K562 (cell line): ENCODE measurements around the gene CPLX3. TPM values are rescaled to one million over a fixed set of nuclear protein-coding genes. Genes with fewer than 3 reads are reported as not detected.

ENCODE experiments used
- ARID4B ChIP-seq: sonication (generic); formaldehyde crosslinking; IDR thresholded peaks from 2 replicates; pipeline ENCODE4 v1.8.0; 2022; ENCODE audit warnings: mild to moderate bottlenecking, missing genetic modification reagents
- ATF3 ChIP-seq, 2 experiments: fragments of 450-650 bp in 1 of 2; sonication (generic) in 1 of 2; formaldehyde crosslinking in 1 of 2; IDR thresholded peaks in 1 of 2; conservative IDR thresholded peaks in 1 of 2; 2 replicates each; pipeline versions ENCODE4 v1.6.1 to v1.8.1; 2016 to 2023; ENCODE audit warnings: mild to moderate bottlenecking in 2 of 2, moderate library complexity in 2 of 2, inconsistent platforms in 1 of 2, missing genetic modification reagents in 1 of 2
- BCOR ChIP-seq: fragments of 450-650 bp; IDR thresholded peaks from 2 replicates; pipeline ENCODE4 v1.6.1; 2016
- EHMT2 ChIP-seq: fragments of 450-650 bp; IDR thresholded peaks from 2 replicates; pipeline ENCODE4 v1.6.1; 2018; ENCODE audit warnings: antibody characterized with exemption
- GABPB1 ChIP-seq: sonication (generic); formaldehyde crosslinking; IDR thresholded peaks from 2 replicates; pipeline ENCODE4 v1.8.0; 2022; ENCODE audit warnings: mild to moderate bottlenecking, missing genetic modification reagents
- GATA2 ChIP-seq: sonication (generic); formaldehyde crosslinking; IDR thresholded peaks from 2 replicates; pipeline ENCODE4 v1.4.0; 2020; ENCODE audit warnings: mild to moderate bottlenecking, missing genetic modification reagents
- KLF1 ChIP-seq: fragments of 450-650 bp; IDR thresholded peaks from 2 replicates; pipeline ENCODE4 v1.6.1; 2016; ENCODE audit warnings: missing genetic modification characterization, missing compliant biosample characterization
- MAX ChIP-seq: sonication (generic); formaldehyde crosslinking; IDR thresholded peaks from 2 replicates; pipeline ENCODE4 v1.9.0; 2022; ENCODE audit warnings: mild to moderate bottlenecking, missing genetic modification reagents
- MCM3 ChIP-seq: fragments of 450-650 bp; IDR thresholded peaks from 2 replicates; pipeline ENCODE4 v1.6.1; 2016
- MCM5 ChIP-seq: fragments of 450-650 bp; IDR thresholded peaks from 2 replicates; pipeline ENCODE4 v1.6.1; 2016; ENCODE audit warnings: low read depth
- MXD1 ChIP-seq: fragments of 250-450 bp; sonication (Bioruptor Pico); IDR thresholded peaks from 2 replicates; pipeline ENCODE4 v1.8.0; 2021; ENCODE audit warnings: borderline replicate concordance, mild to moderate bottlenecking, moderate library complexity; ENCODE audit not compliant: poor library complexity, severe bottlenecking
- NELFE ChIP-seq: IDR thresholded peaks from 2 replicates; pipeline ENCODE4 v1.6.1; 2011; ENCODE audit warnings: mild to moderate bottlenecking; ENCODE audit not compliant: insufficient read depth, insufficient read length
- NR2C2 ChIP-seq, 2 experiments: fragments of 200-800 bp in 1 of 2; sonication (Bioruptor generic) in 1 of 2; sonication (generic) in 1 of 2; formaldehyde crosslinking in 1 of 2; IDR thresholded peaks; 2 replicates each; pipeline versions ENCODE4 v1.6.1 to v1.8.0; 2016 to 2022; ENCODE audit warnings: mild to moderate bottlenecking in 1 of 2, missing compliant biosample characterization in 1 of 2, missing genetic modification characterization in 1 of 2, missing genetic modification reagents in 1 of 2
- SETDB1 ChIP-seq: IDR thresholded peaks from one replicate; pipeline ENCODE4 v1.6.1; 2012; ENCODE audit warnings: low read length, control low read depth, inconsistent platforms
- ZBTB49 ChIP-seq: sonication (generic); formaldehyde crosslinking; IDR thresholded peaks from 2 replicates; pipeline ENCODE4 v1.8.0; 2022; ENCODE audit warnings: missing genetic modification reagents, mild to moderate bottlenecking, borderline replicate concordance
- polyA plus RNA-seq, 8 experiments: library from polyadenylated mRNA; depleted of rRNA in 4 of 8; stranded (reverse) in 5 of 8; unstranded in 3 of 8; fragments of >200 nt; fragmentation: Nextera tagmentation in 2 of 8; fragmentation: Illumina TruSeq in 1 of 8; extraction: Ambion mirVana in 2 of 8; extraction: Trizol in 1 of 8; gene quantifications; 2 replicates each; pipeline versions ENCODE4 v1.2.1 to v1.2.3, GENCODE V29; 2011 to 2014; ENCODE audit warnings: inconsistent platforms in 1 of 8, missing spikeins in 1 of 8
- total RNA-seq, 7 experiments: library from RNA; depleted of rRNA in 6 of 7; stranded (reverse); fragments of >200 nt in 6 of 7; fragmentation: Illumina TruSeq in 2 of 7; extraction: Trizol in 2 of 7; gene quantifications; 2 replicates each; pipeline versions ENCODE4 v1.2.1 to v1.2.3, GENCODE V29; 2011 to 2021; ENCODE audit warnings: low replicate concordance in 1 of 7

Gene CPLX3
- total and polyA plus RNA-seq, 9 of the 15 experiments (the other 6 are each of a cell fraction or from before 2014, with no cell fraction given), result not detected

GRCh38 chr15:74873036-74873755 is 46.8 kb downstream of the CPLX3 start, which contains the start of gene SCAMP2 (continued):
- TF ChIP-seq MCM5 (no peak), MXD1 (CRISPR knock-in tag) (no peak), KLF1 (no peak), NELFE (no peak), ATF3 (IDR thresholded peaks at IDR 0.05) (peak; percentile 69), ATF3 (CRISPR knock-in tag; conservative IDR thresholded peaks at IDR 0.05) (0 out of 2 replicates have a peak, but pooled peaks have one; percentile 30), NR2C2 (CRISPR knock-in tag; IDR thresholded peaks at IDR 0.05) (no peak), NR2C2 (tag; IDR thresholded peaks at IDR 0.05) (peak; percentile 92), EHMT2 (no peak), GABPB1 (peak; percentile 89), MAX (peak; percentile 59; the same call in 1 of the 2 replicates), ZBTB49 (CRISPR knock-in tag) (no peak), MCM3 (no peak), SETDB1 (no peak), BCOR (no peak), ARID4B (CRISPR knock-in tag) (no peak), GATA2 (CRISPR knock-in tag) (no peak)
